ENCODE measurements around the gene TEX2.

The TEX2 gene

GRCh38 chr17:64158831-64159590, 104.0 kb downstream of the TEX2 start:
- H3K36me3 ChIP-seq (ENCODE audit: insufficient read depth, low read length) = peaks cover 7% of the 10 kb centered on the region
- H3K4me3 ChIP-seq (ENCODE audit: low read depth in 1 of 2, low read length in 2 of 2) = no peak overlapping the region
- no peak overlapping the region for H3K9ac ChIP-seq (ENCODE audit: low read length)
- no peaks in the 10 kb centered on the region for H3K9me3 ChIP-seq (ENCODE audit: low read length)
- H3K27me3 ChIP-seq (ENCODE audit: control insufficient read depth in 1 of 2, insufficient read depth in 2 of 2, low read length in 2 of 2) = no peaks in the 10 kb centered on the region
- H3K4me1 ChIP-seq (ENCODE audit: insufficient read depth, low read length) = peaks cover 16% of the 10 kb centered on the region
- H3K27ac ChIP-seq (ENCODE audit: low read depth, low read length) = no peak overlapping the region

- no peak overlapping the region for H3K9ac ChIP-seq (ENCODE audit: low read length)
- H3K27ac ChIP-seq (ENCODE audit: low read depth, low read length) = no peak overlapping the region
- peaks cover 9% of the 10 kb centered on the region for H3K36me3 ChIP-seq (ENCODE audit: insufficient read depth, low read length)
- H3K27me3 ChIP-seq (ENCODE audit: control insufficient read depth in 1 of 2, insufficient read depth in 2 of 2, low read length in 2 of 2) = no peaks in the 10 kb centered on the region
- H3K4me1 ChIP-seq (ENCODE audit: insufficient read depth, low read length) = peaks cover 16% of the 10 kb centered on the region
- H3K9me3 ChIP-seq (ENCODE audit: low read length) = no peaks in the 10 kb centered on the region
- no peak overlapping the region for H3K4me3 ChIP-seq (ENCODE audit: low read depth in 1 of 2, low read length in 2 of 2)
Measured at GRCh38 chr17:64158406-64158805, 104.7 kb downstream of the TEX2 start.

GRCh38 chr17:64157669-64158180, 105.3 kb downstream of the TEX2 start:
- Histone ChIP-seq H3K36me3 (ENCODE audit: insufficient read depth, low read length) (peaks cover 16% of the 10 kb centered on the region), H3K27me3 (ENCODE audit: control insufficient read depth in 1 of 2, insufficient read depth in 2 of 2, low read length in 2 of 2) (no peaks in the 10 kb centered on the region), H3K4me3 (ENCODE audit: low read depth in 1 of 2, low read length in 2 of 2) (no peak overlapping the region), H3K27ac (ENCODE audit: low read depth, low read length) (no peak overlapping the region), H3K4me1 (ENCODE audit: insufficient read depth, low read length) (peaks cover 16% of the 10 kb centered on the region), H3K9me3 (ENCODE audit: low read length) (no peaks in the 10 kb centered on the region), H3K9ac (ENCODE audit: low read length) (no peak overlapping the region)

- no peaks in the 10 kb centered on the region for H3K9me3 ChIP-seq (ENCODE audit: low read length)
- H3K9ac ChIP-seq (ENCODE audit: low read length) = no peak overlapping the region
- peaks cover 16% of the 10 kb centered on the region for H3K4me1 ChIP-seq (ENCODE audit: insufficient read depth, low read length)
- H3K36me3 ChIP-seq (ENCODE audit: insufficient read depth, low read length) = peaks cover 23% of the 10 kb centered on the region
- no peak overlapping the region for H3K4me3 ChIP-seq (ENCODE audit: low read depth in 1 of 2, low read length in 2 of 2)
- no peaks in the 10 kb centered on the region for H3K27me3 ChIP-seq (ENCODE audit: control insufficient read depth in 1 of 2, insufficient read depth in 2 of 2, low read length in 2 of 2)
- H3K27ac ChIP-seq (ENCODE audit: low read depth, low read length) = no peak overlapping the region
Measured at GRCh38 chr17:64156670-64157069, 106.4 kb downstream of the TEX2 start.

GRCh38 chr17:64155751-64156544, 107.1 kb downstream of the TEX2 start:
- H3K9ac ChIP-seq (ENCODE audit: low read length) = no peak overlapping the region
- H3K4me1 ChIP-seq (ENCODE audit: insufficient read depth, low read length) = peaks cover 16% of the 10 kb centered on the region
- H3K4me3 ChIP-seq (ENCODE audit: low read depth in 1 of 2, low read length in 2 of 2) = no peak overlapping the region
- H3K36me3 ChIP-seq (ENCODE audit: insufficient read depth, low read length) = peaks cover 23% of the 10 kb centered on the region
- peak overlapping the region; percentile 16 for H3K27ac ChIP-seq (ENCODE audit: low read depth, low read length)
- no peaks in the 10 kb centered on the region for H3K27me3 ChIP-seq (ENCODE audit: control insufficient read depth in 1 of 2, insufficient read depth in 2 of 2, low read length in 2 of 2)
- no peaks in the 10 kb centered on the region for H3K9me3 ChIP-seq (ENCODE audit: low read length)

- Histone ChIP-seq H3K9me3 (ENCODE audit: low read length) (no peaks in the 10 kb centered on the region), H3K4me1 (ENCODE audit: insufficient read depth, low read length) (peaks cover 16% of the 10 kb centered on the region), H3K27ac (ENCODE audit: low read depth, low read length) (no peak overlapping the region), H3K4me3 (ENCODE audit: low read depth in 1 of 2, low read length in 2 of 2) (no peak overlapping the region), H3K27me3 (ENCODE audit: control insufficient read depth in 1 of 2, insufficient read depth in 2 of 2, low read length in 2 of 2) (no peaks in the 10 kb centered on the region), H3K36me3 (ENCODE audit: insufficient read depth, low read length) (peaks cover 31% of the 10 kb centered on the region), H3K9ac (ENCODE audit: low read length) (no peak overlapping the region)
Measured at GRCh38 chr17:64155129-64155528, 107.9 kb downstream of the TEX2 start.

- Histone ChIP-seq H3K27ac (ENCODE audit: low read depth, low read length) (no peak overlapping the region), H3K27me3 (ENCODE audit: control insufficient read depth in 1 of 2, insufficient read depth in 2 of 2, low read length in 2 of 2) (no peaks in the 10 kb centered on the region), H3K4me1 (ENCODE audit: insufficient read depth, low read length) (peaks cover 16% of the 10 kb centered on the region), H3K9ac (ENCODE audit: low read length) (no peak overlapping the region), H3K9me3 (ENCODE audit: low read length) (no peaks in the 10 kb centered on the region), H3K36me3 (ENCODE audit: insufficient read depth, low read length) (peaks cover 32% of the 10 kb centered on the region), H3K4me3 (ENCODE audit: low read depth in 1 of 2, low read length in 2 of 2) (no peak overlapping the region)
Measured at GRCh38 chr17:64154717-64155116, 108.3 kb downstream of the TEX2 start.

GRCh38 chr17:64154313-64154695, 108.8 kb downstream of the TEX2 start:
- Histone ChIP-seq H3K36me3 (ENCODE audit: insufficient read depth, low read length) (peaks cover 32% of the 10 kb centered on the region), H3K27ac (ENCODE audit: low read depth, low read length) (no peak overlapping the region), H3K4me1 (ENCODE audit: insufficient read depth, low read length) (peaks cover 16% of the 10 kb centered on the region)

GRCh38 chr17:64153565-64154312, 109.3 kb downstream of the TEX2 start:
- Histone ChIP-seq H3K36me3 (ENCODE audit: insufficient read depth, low read length) (peaks cover 34% of the 10 kb centered on the region), H3K9ac (ENCODE audit: low read length) (no peak overlapping the region), H3K9me3 (ENCODE audit: low read length) (no peaks in the 10 kb centered on the region), H3K4me1 (ENCODE audit: insufficient read depth, low read length) (peaks cover 16% of the 10 kb centered on the region), H3K27ac (ENCODE audit: low read depth, low read length) (no peak overlapping the region), H3K27me3 (ENCODE audit: control insufficient read depth in 1 of 2, insufficient read depth in 2 of 2, low read length in 2 of 2) (no peaks in the 10 kb centered on the region), H3K4me3 (ENCODE audit: low read depth in 1 of 2, low read length in 2 of 2) (no peak overlapping the region)

More at GRCh38 chr17:64154313-64154695, 108.8 kb downstream of the TEX2 start:
- Histone ChIP-seq H3K4me3 (ENCODE audit: low read depth in 1 of 2, low read length in 2 of 2) (no peak overlapping the region), H3K9ac (ENCODE audit: low read length) (no peak overlapping the region), H3K9me3 (ENCODE audit: low read length) (no peaks in the 10 kb centered on the region), H3K27me3 (ENCODE audit: control insufficient read depth in 1 of 2, insufficient read depth in 2 of 2, low read length in 2 of 2) (no peaks in the 10 kb centered on the region)

- Histone ChIP-seq H3K27me3 (ENCODE audit: control insufficient read depth in 1 of 2, insufficient read depth in 2 of 2, low read length in 2 of 2) (no peaks in the 10 kb centered on the region), H3K4me1 (ENCODE audit: insufficient read depth, low read length) (peaks cover 21% of the 10 kb centered on the region), H3K4me3 (ENCODE audit: low read depth in 1 of 2, low read length in 2 of 2) (no peak overlapping the region), H3K9ac (ENCODE audit: low read length) (no peak overlapping the region), H3K27ac (ENCODE audit: low read depth, low read length) (no peak overlapping the region), H3K36me3 (ENCODE audit: insufficient read depth, low read length) (peaks cover 43% of the 10 kb centered on the region), H3K9me3 (ENCODE audit: low read length) (no peaks in the 10 kb centered on the region)
Measured at GRCh38 chr17:64152428-64153125, 110.5 kb downstream of the TEX2 start.

- Histone ChIP-seq H3K27ac (ENCODE audit: low read depth, low read length) (no peak overlapping the region), H3K9ac (ENCODE audit: low read length) (no peak overlapping the region), H3K27me3 (ENCODE audit: control insufficient read depth in 1 of 2, insufficient read depth in 2 of 2, low read length in 2 of 2) (no peaks in the 10 kb centered on the region), H3K36me3 (ENCODE audit: insufficient read depth, low read length) (peaks cover 43% of the 10 kb centered on the region), H3K4me3 (ENCODE audit: low read depth in 1 of 2, low read length in 2 of 2) (no peak overlapping the region), H3K9me3 (ENCODE audit: low read length) (no peaks in the 10 kb centered on the region), H3K4me1 (ENCODE audit: insufficient read depth, low read length) (peaks cover 21% of the 10 kb centered on the region)
Measured at GRCh38 chr17:64151016-64151368, 112.1 kb downstream of the TEX2 start.
